HepG2 (cell line): ENCODE results near the gene NOTUM. TPM values are rescaled to one million over a fixed set of nuclear protein-coding genes. Genes with fewer than 3 reads are reported as not detected.
A peak's percentile ranks its signal among the peaks of the same experiment; 100 is the strongest.

Experiments
- CBFB ChIP-seq: sonication (generic); formaldehyde crosslinking; IDR thresholded peaks from 2 replicates; pipeline ENCODE4 v1.4.0; 2020; ENCODE audit warnings: missing genetic modification reagents
- CSRNP1 ChIP-seq: sonication (generic); formaldehyde crosslinking; IDR thresholded peaks from 2 replicates; pipeline ENCODE4 v1.8.1; 2023; ENCODE audit warnings: mild to moderate bottlenecking, missing genetic modification reagents
- EED ChIP-seq: sonication (generic); formaldehyde crosslinking; IDR thresholded peaks from 2 replicates; pipeline ENCODE4 v1.5.0; 2020; ENCODE audit warnings: mild to moderate bottlenecking, missing genetic modification reagents
- FOXA1 ChIP-seq, 2 experiments: fragments of 450-650 bp in 1 of 2; sonication (generic) in 1 of 2; formaldehyde crosslinking in 1 of 2; IDR thresholded peaks; 2 replicates each; pipeline versions ENCODE4 v1.4.0 to v1.6.1; 2016 to 2020; ENCODE audit warnings: missing genetic modification reagents in 1 of 2
- HDAC1 ChIP-seq: sonication (generic); formaldehyde crosslinking; IDR thresholded peaks from 2 replicates; pipeline ENCODE4 v1.5.1; 2020; ENCODE audit warnings: mild to moderate bottlenecking, missing genetic modification reagents
- KDM6A ChIP-seq: IDR thresholded peaks from 2 replicates; pipeline ENCODE4 v1.6.1; 2016; ENCODE audit warnings: low read depth
- MAFF ChIP-seq: IDR thresholded peaks from 2 replicates; pipeline ENCODE4 v1.6.1; 2011; ENCODE audit warnings: low read depth, low read length, improper control_type of control experiment
- MATR3 ChIP-seq: sonication (generic); formaldehyde crosslinking; IDR thresholded peaks from 2 replicates; pipeline ENCODE4 v1.4.0; 2020; ENCODE audit warnings: missing genetic modification reagents
- MBD4 ChIP-seq: IDR thresholded peaks from 2 replicates; pipeline ENCODE4 v1.6.1; 2012; ENCODE audit warnings: low read length, inconsistent platforms, borderline replicate concordance
- NFE2L1 ChIP-seq: sonication (generic); formaldehyde crosslinking; IDR thresholded peaks from 2 replicates; pipeline ENCODE4 v1.4.0; 2020; ENCODE audit warnings: missing genetic modification reagents, mild to moderate bottlenecking, borderline replicate concordance
- TARDBP ChIP-seq: sonication (generic); formaldehyde crosslinking; IDR thresholded peaks from 2 replicates; pipeline ENCODE4 v1.8.0; 2022; ENCODE audit warnings: mild to moderate bottlenecking, missing genetic modification reagents
- ZBTB34 ChIP-seq: sonication (generic); formaldehyde crosslinking; IDR thresholded peaks from 2 replicates; pipeline ENCODE4 v1.8.0; 2022; ENCODE audit warnings: mild to moderate bottlenecking, missing genetic modification reagents
- ZNF329 ChIP-seq: sonication (generic); formaldehyde crosslinking; IDR thresholded peaks from 2 replicates; pipeline ENCODE4 v1.9.0; 2021; ENCODE audit warnings: low read depth, mild to moderate bottlenecking, missing genetic modification reagents
- ZNF749 ChIP-seq: sonication (generic); formaldehyde crosslinking; IDR thresholded peaks from 2 replicates; pipeline ENCODE4 v1.8.0; 2022; ENCODE audit warnings: mild to moderate bottlenecking, missing genetic modification reagents, moderate library complexity, borderline replicate concordance
- ZNF883 ChIP-seq: sonication (generic); formaldehyde crosslinking; IDR thresholded peaks from 2 replicates; pipeline ENCODE4 v1.5.1; 2020; ENCODE audit warnings: mild to moderate bottlenecking, missing genetic modification reagents; ENCODE audit errors: not compliant biosample characterization
- polyA plus RNA-seq, 8 experiments: library from polyadenylated mRNA; depleted of rRNA in 3 of 8; stranded (reverse) in 7 of 8; unstranded in 1 of 8; fragments of >200 nt; fragmentation: Illumina TruSeq in 4 of 8; extraction: Trizol in 4 of 8; gene quantifications; 2 replicates each; pipeline versions ENCODE4 v1.2.1 to v1.2.3, GENCODE V29; 2011 to 2016; ENCODE audit warnings: low read depth in 4 of 8, missing spikeins in 1 of 8, mixed read lengths in 1 of 8; ENCODE audit not compliant: insufficient read depth in 1 of 8
- total RNA-seq, 5 experiments: library from RNA; depleted of rRNA; stranded (reverse); fragments of >200 nt; fragmentation: Illumina TruSeq; extraction: Trizol; gene quantifications; 2 replicates each; pipeline ENCODE4 v1.2.3, GENCODE V29; 2016; ENCODE audit warnings: low read depth in 1 of 5
- TF ChIP-seq, protein P1 (sequence below): sonication (generic); formaldehyde crosslinking; IDR thresholded peaks from 2 replicates; pipeline ENCODE4 v1.4.0; 2020; ENCODE audit warnings: mild to moderate bottlenecking, missing genetic modification reagents, borderline replicate concordance
- TF ChIP-seq, protein P2 (sequence below): sonication (generic); formaldehyde crosslinking; IDR thresholded peaks from 2 replicates; pipeline ENCODE4 v1.5.0; 2020; ENCODE audit warnings: mild to moderate bottlenecking, missing genetic modification reagents
- TF ChIP-seq, protein P3 (sequence below): IDR thresholded peaks from 2 replicates; pipeline ENCODE4 v1.6.1; 2016; ENCODE audit warnings: missing compliant biosample characterization, missing genetic modification reagents, borderline replicate concordance

NOTUM gene
- total and polyA plus RNA-seq, 2 of the 13 experiments (the other 11 are each of a cell fraction or from before 2014, with no cell fraction given) = 150 to 160 TPM

DNA sequence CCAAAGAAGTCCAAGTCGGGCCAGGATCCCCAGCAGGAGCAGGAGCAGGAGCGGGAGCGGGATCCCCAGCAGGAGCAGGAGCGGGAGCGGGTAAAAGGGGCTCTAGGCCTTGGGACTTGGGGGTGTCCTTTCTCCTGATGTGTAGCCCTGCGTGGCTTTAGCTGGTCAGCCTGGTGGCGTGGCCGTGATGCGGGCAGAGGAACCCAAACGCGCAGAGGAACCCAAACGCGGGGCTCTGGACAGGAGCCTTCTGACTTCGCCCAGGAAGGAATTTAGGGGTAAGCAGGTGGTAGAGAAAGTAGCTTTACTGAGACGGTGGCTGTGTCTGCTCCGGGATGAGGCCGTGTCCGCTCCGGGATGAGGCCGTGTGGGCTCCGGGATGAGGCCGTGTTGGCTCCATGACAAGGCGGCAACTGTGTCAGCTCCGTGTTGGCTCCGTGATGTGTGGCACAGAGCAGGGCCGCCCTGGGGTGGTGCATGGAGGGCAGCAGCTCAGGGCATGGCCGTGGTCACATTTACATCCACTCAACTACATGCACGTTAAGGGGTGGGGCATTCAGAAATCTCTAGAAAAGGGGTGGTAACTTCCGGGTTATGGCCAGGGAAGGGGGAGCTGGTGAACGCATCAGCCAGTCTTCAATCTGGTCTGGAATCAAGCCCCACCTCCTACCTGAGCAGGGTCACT lies 35.9 kb upstream of the NOTUM start (continued):
- TF ChIP-seq, protein P1, sequence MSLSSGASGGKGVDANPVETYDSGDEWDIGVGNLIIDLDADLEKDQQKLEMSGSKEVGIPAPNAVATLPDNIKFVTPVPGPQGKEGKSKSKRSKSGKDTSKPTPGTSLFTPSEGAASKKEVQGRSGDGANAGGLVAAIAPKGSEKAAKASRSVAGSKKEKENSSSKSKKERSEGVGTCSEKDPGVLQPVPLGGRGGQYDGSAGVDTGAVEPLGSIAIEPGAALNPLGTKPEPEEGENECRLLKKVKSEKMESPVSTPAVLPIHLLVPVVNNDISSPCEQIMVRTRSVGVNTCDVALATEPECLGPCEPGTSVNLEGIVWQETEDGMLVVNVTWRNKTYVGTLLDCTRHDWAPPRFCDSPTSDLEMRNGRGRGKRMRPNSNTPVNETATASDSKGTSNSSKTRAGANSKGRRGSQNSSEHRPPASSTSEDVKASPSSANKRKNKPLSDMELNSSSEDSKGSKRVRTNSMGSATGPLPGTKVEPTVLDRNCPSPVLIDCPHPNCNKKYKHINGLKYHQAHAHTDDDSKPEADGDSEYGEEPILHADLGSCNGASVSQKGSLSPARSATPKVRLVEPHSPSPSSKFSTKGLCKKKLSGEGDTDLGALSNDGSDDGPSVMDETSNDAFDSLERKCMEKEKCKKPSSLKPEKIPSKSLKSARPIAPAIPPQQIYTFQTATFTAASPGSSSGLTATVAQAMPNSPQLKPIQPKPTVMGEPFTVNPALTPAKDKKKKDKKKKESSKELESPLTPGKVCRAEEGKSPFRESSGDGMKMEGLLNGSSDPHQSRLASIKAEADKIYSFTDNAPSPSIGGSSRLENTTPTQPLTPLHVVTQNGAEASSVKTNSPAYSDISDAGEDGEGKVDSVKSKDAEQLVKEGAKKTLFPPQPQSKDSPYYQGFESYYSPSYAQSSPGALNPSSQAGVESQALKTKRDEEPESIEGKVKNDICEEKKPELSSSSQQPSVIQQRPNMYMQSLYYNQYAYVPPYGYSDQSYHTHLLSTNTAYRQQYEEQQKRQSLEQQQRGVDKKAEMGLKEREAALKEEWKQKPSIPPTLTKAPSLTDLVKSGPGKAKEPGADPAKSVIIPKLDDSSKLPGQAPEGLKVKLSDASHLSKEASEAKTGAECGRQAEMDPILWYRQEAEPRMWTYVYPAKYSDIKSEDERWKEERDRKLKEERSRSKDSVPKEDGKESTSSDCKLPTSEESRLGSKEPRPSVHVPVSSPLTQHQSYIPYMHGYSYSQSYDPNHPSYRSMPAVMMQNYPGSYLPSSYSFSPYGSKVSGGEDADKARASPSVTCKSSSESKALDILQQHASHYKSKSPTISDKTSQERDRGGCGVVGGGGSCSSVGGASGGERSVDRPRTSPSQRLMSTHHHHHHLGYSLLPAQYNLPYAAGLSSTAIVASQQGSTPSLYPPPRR = 0 out of 2 replicates have a peak, but pooled peaks have one; percentile 40
- TF ChIP-seq EED (CRISPR knock-in tag) (no peak), NFE2L1 (CRISPR knock-in tag) (no peak), ZBTB34 (CRISPR knock-in tag) (no peak), KDM6A (no peak), CBFB (0 out of 2 replicates have a peak, but pooled peaks have one; percentile 46), FOXA1 (IDR thresholded peaks at IDR 0.05) (no peak), FOXA1 (CRISPR knock-in tag; IDR thresholded peaks at IDR 0.05) (no peak), MATR3 (no peak), CSRNP1 (CRISPR knock-in tag) (peak; percentile 54; the same call in 1 of the 2 replicates), MBD4 (no peak), ZNF749 (CRISPR knock-in tag) (0 out of 2 replicates have a peak, but pooled peaks have one; percentile 76), ZNF883 (CRISPR knock-in tag) (peak; percentile 70), ZNF329 (CRISPR knock-in tag) (no peak), MAFF (no peak), TARDBP (CRISPR knock-in tag) (0 out of 2 replicates have a peak, but pooled peaks have one; percentile 31), HDAC1 (CRISPR knock-in tag) (no peak)
- TF ChIP-seq, protein P2, sequence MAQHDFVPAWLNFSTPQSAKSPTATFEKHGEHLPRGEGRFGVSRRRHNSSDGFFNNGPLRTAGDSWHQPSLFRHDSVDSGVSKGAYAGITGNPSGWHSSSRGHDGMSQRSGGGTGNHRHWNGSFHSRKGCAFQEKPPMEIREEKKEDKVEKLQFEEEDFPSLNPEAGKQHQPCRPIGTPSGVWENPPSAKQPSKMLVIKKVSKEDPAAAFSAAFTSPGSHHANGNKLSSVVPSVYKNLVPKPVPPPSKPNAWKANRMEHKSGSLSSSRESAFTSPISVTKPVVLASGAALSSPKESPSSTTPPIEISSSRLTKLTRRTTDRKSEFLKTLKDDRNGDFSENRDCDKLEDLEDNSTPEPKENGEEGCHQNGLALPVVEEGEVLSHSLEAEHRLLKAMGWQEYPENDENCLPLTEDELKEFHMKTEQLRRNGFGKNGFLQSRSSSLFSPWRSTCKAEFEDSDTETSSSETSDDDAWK (CRISPR knock-in tag) = no peak
- TF ChIP-seq, protein P3, sequence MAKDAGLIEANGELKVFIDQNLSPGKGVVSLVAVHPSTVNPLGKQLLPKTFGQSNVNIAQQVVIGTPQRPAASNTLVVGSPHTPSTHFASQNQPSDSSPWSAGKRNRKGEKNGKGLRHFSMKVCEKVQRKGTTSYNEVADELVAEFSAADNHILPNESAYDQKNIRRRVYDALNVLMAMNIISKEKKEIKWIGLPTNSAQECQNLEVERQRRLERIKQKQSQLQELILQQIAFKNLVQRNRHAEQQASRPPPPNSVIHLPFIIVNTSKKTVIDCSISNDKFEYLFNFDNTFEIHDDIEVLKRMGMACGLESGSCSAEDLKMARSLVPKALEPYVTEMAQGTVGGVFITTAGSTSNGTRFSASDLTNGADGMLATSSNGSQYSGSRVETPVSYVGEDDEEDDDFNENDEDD = peak; percentile 81; the same call in 1 of the 2 replicates
